Neural cell (in vitro differentiated cells): Measurements from ENCODE around the gene UMPS. TPM values are rescaled to one million over a fixed set of nuclear protein-coding genes. Genes with fewer than 3 reads are reported as not detected.

ENCODE experiments used
- H2AFZ ChIP-seq: fragments of 200-600, 300-800 bp; sonication (generic), shearing (Covaris generic); 2 replicates; pipeline ENCODE4 v1.6.0; 2014; ENCODE audit warnings: low read depth, mild to moderate bottlenecking, antibody characterized with exemption, low read length, moderate library complexity
- H3F3A ChIP-seq: fragments of 200-600 bp; shearing (Covaris generic); 2 replicates; pipeline ENCODE4 v1.6.1; 2016; ENCODE audit warnings: mild to moderate bottlenecking, moderate library complexity, mixed read lengths, antibody characterized with exemption, low read length; ENCODE audit not compliant: insufficient read depth, poor library complexity, severe bottlenecking
- H3K27ac ChIP-seq: fragments of 200-600, 300-800 bp; sonication (generic), shearing (Covaris generic); 2 replicates; pipeline ENCODE4 v1.5.1; 2014; ENCODE audit warnings: mild to moderate bottlenecking, low read length, moderate library complexity
- H3K27me3 ChIP-seq: fragments of 300-800, 200-600 bp; sonication (generic), shearing (Covaris generic); 2 replicates; pipeline ENCODE4 v1.6.0; 2014; ENCODE audit warnings: mild to moderate bottlenecking, low read depth, low read length, moderate library complexity; ENCODE audit not compliant: insufficient read depth
- H3K36me3 ChIP-seq: fragments of 300-800, 200-600 bp; sonication (generic), shearing (Covaris generic); 2 replicates; pipeline ENCODE4 v1.5.1; 2014; ENCODE audit warnings: mild to moderate bottlenecking, antibody characterized with exemption, low read length, moderate library complexity; ENCODE audit not compliant: insufficient read depth
- H3K4me2 ChIP-seq: fragments of 300-800, 200-600 bp; sonication (generic), shearing (Covaris generic); 2 replicates; pipeline ENCODE4 v1.6.0; 2014; ENCODE audit warnings: mild to moderate bottlenecking, low read length
- H3K4me3 ChIP-seq: fragments of 300-800, 200-600 bp; sonication (generic), shearing (Covaris generic); 2 replicates; pipeline ENCODE4 v1.5.1; 2014; ENCODE audit warnings: mild to moderate bottlenecking, low read length, moderate library complexity
- H3K79me2 ChIP-seq: fragments of 200-600 bp; shearing (Covaris generic); replicated peaks from 2 replicates; pipeline ENCODE4 v1.6.0; 2014; ENCODE audit warnings: mild to moderate bottlenecking, low read length, moderate library complexity; ENCODE audit not compliant: insufficient read depth
- H3K9ac ChIP-seq: fragments of 300-800, 200-600 bp; sonication (generic), shearing (Covaris generic); 2 replicates; pipeline ENCODE4 v1.6.1; 2016; ENCODE audit warnings: mild to moderate bottlenecking, low read length, mixed read lengths
- H3K9me2 ChIP-seq: fragments of 200-600 bp; shearing (Covaris generic); 2 replicates; pipeline ENCODE4 v1.6.1; 2016; ENCODE audit warnings: mild to moderate bottlenecking, low read length, mixed read lengths; ENCODE audit not compliant: insufficient read depth
- H3K9me3 ChIP-seq: fragments of 200-600, 300-800 bp; sonication (generic), shearing (Covaris generic); 2 replicates; pipeline ENCODE4 v1.6.1; 2016; ENCODE audit warnings: mild to moderate bottlenecking, mixed run types, low read length, moderate library complexity, mixed read lengths
- H4K20me1 ChIP-seq: fragments of 200-600 bp; shearing (Covaris generic); 2 replicates; pipeline ENCODE4 v1.6.1; 2016; ENCODE audit warnings: mild to moderate bottlenecking, mixed run types; ENCODE audit not compliant: insufficient read depth
- CTCF ChIP-seq: fragments of 450-650 bp; IDR thresholded peaks from 2 replicates; pipeline ENCODE4 v1.5.1; 2014; ENCODE audit warnings: antibody characterized with exemption, mild to moderate bottlenecking, moderate library complexity; ENCODE audit not compliant: poor library complexity, severe bottlenecking
- EP300 ChIP-seq: fragments of 450-650 bp; conservative IDR thresholded peaks from 2 replicates; pipeline ENCODE4 v1.6.1; 2014; ENCODE audit warnings: antibody characterized with exemption, mild to moderate bottlenecking, moderate library complexity; ENCODE audit not compliant: poor library complexity, severe bottlenecking
- EZH2 ChIP-seq: fragments of 200-600, 300-800 bp; shearing (Covaris generic), sonication (generic); IDR thresholded peaks from 2 replicates; pipeline ENCODE4 v1.6.1; 2014; ENCODE audit warnings: antibody characterized with exemption, low read length, borderline replicate concordance, mild to moderate bottlenecking; ENCODE audit not compliant: insufficient read depth, poor library complexity, severe bottlenecking
- MXI1 ChIP-seq: fragments of 450-650 bp; conservative IDR thresholded peaks from 2 replicates; pipeline ENCODE4 v1.6.1; 2014; ENCODE audit warnings: antibody characterized with exemption, mild to moderate bottlenecking; ENCODE audit not compliant: poor library complexity, severe bottlenecking
- POLR2AphosphoS5 ChIP-seq: IDR thresholded peaks from 2 replicates; pipeline ENCODE4 v1.6.1; 2012
- RAD21 ChIP-seq: fragments of 450-650 bp; conservative IDR thresholded peaks from 2 replicates; pipeline ENCODE4 v1.6.1; 2014; ENCODE audit warnings: antibody characterized with exemption, mild to moderate bottlenecking, moderate library complexity
- REST ChIP-seq: IDR thresholded peaks from 2 replicates; pipeline ENCODE4 v1.6.1; 2012; ENCODE audit warnings: borderline replicate concordance
- SMC3 ChIP-seq: fragments of 450-650 bp; conservative IDR thresholded peaks from 2 replicates; pipeline ENCODE4 v1.6.1; 2014; ENCODE audit warnings: antibody characterized with exemption, mild to moderate bottlenecking, moderate library complexity; ENCODE audit not compliant: poor library complexity
- TAF1 ChIP-seq: IDR thresholded peaks from 2 replicates; pipeline ENCODE4 v1.6.1; 2012; ENCODE audit warnings: low read depth
- polyA plus RNA-seq: library from polyadenylated mRNA; depleted of rRNA; stranded (reverse); fragments of >200 nt; gene quantifications from 2 replicates; pipeline ENCODE4 v1.2.3, GENCODE V29; 2014

UMPS gene
- polyA plus RNA-seq, 1 donor from 2014 or later = 22.5 TPM

GRCh38 chr3:124775877-124776276 is 45.6 kb downstream of the UMPS start:
- H3K9me3 ChIP-seq = no peaks in the 10 kb centered on the region
- no peaks in the 10 kb centered on the region for H3K27me3 ChIP-seq
- H3K9ac ChIP-seq = no peak overlapping the region
- no peaks in the 10 kb centered on the region for H4K20me1 ChIP-seq
- H2AFZ ChIP-seq = no peak overlapping the region
- no peaks in the 10 kb centered on the region for H3F3A ChIP-seq
- TF ChIP-seq MXI1 (no peak), TAF1 (no peak), EZH2 (no peak), SMC3 (no peak), POLR2AphosphoS5 (no peak), EP300 (no peak), RAD21 (no peak), CTCF (no peak), REST (no peak)
- no peaks in the 10 kb centered on the region for H3K36me3 ChIP-seq
- no peak overlapping the region for H3K4me3 ChIP-seq
- no peaks in the 10 kb centered on the region for H3K9me2 ChIP-seq
- H3K27ac ChIP-seq = no peak overlapping the region
- H3K4me2 ChIP-seq = no peak overlapping the region
- H3K79me2 ChIP-seq = no peaks in the 10 kb centered on the region

GRCh38 chr3:124776856-124777255 is 46.6 kb downstream of the UMPS start:
- TF ChIP-seq MXI1 = no peak
- no peak for TF ChIP-seq EP300
- TF ChIP-seq REST = no peak
- no peak for TF ChIP-seq RAD21
- TF ChIP-seq POLR2AphosphoS5 = no peak
- no peak for TF ChIP-seq CTCF
- no peak for TF ChIP-seq TAF1
- TF ChIP-seq SMC3 = no peak
- no peak for TF ChIP-seq EZH2
- no peak overlapping the region for H3K9ac ChIP-seq

More at GRCh38 chr3:124776856-124777255, 46.6 kb downstream of the UMPS start:
- Histone ChIP-seq H3F3A (no peaks in the 10 kb centered on the region), H4K20me1 (no peaks in the 10 kb centered on the region), H3K79me2 (no peaks in the 10 kb centered on the region), H3K36me3 (no peaks in the 10 kb centered on the region), H3K4me3 (no peak overlapping the region), H3K27me3 (no peaks in the 10 kb centered on the region), H3K9me3 (no peaks in the 10 kb centered on the region), H3K9me2 (no peaks in the 10 kb centered on the region), H2AFZ (no peak overlapping the region), H3K4me2 (no peak overlapping the region), H3K27ac (no peak overlapping the region)
